ENCODE data around the gene CARD10. TPM values are rescaled to one million over a fixed set of nuclear protein-coding genes. Genes with fewer than 3 reads are reported as not detected.

CARD10 gene
- total RNA-seq, 3 donors from 2014 or later (not counting 1 experiment from before 2014, with no cell fraction given) = 0.09 to 0.16 (median 0.10) TPM

DNA sequence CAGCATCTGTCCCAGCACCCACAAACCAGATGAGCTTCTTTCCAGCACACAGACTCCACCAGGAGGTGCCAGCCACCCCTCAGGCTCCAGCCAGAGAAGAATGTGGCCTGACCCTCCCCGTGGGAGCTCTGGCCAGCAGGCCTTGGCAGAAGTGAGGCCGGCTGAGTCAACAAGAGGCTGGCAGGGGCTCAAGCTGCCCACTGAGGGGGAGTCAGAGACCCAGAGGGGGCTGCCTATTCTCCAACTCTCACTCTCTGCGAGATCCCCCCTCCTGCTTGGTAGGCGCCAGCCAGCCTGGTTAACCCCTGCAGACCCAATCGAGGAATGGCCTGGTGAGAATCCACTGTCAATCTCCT lies 30.5 kb upstream of the CARD10 start:
- no peaks in the 10 kb centered on the region for H3K36me3 ChIP-seq (ENCODE audit: control insufficient read depth, insufficient read depth, low read length)
- Mint-ChIP-seq H3K4me3 (no peak overlapping the region), H3K27ac (no peak overlapping the region), H3K4me1 (peaks cover 0 to 17% of the 10 kb centered on the region in 2 donors), H3K36me3 (no peaks in the 10 kb centered on the region), H3K27me3 (ENCODE audit: low read depth in 2 of 2) (peaks cover 0 to 19% of the 10 kb centered on the region in 2 donors), H3K9me3 (no peaks in the 10 kb centered on the region)
- peaks cover 2% of the 10 kb centered on the region for H3K27me3 ChIP-seq (ENCODE audit: control insufficient read depth, insufficient read depth, low read length)
- DNase-seq (no peak), ATAC-seq (no peak)
- no peak overlapping the region for H3K27ac ChIP-seq (ENCODE audit: low read length)
- TF ChIP-seq, protein P1, sequence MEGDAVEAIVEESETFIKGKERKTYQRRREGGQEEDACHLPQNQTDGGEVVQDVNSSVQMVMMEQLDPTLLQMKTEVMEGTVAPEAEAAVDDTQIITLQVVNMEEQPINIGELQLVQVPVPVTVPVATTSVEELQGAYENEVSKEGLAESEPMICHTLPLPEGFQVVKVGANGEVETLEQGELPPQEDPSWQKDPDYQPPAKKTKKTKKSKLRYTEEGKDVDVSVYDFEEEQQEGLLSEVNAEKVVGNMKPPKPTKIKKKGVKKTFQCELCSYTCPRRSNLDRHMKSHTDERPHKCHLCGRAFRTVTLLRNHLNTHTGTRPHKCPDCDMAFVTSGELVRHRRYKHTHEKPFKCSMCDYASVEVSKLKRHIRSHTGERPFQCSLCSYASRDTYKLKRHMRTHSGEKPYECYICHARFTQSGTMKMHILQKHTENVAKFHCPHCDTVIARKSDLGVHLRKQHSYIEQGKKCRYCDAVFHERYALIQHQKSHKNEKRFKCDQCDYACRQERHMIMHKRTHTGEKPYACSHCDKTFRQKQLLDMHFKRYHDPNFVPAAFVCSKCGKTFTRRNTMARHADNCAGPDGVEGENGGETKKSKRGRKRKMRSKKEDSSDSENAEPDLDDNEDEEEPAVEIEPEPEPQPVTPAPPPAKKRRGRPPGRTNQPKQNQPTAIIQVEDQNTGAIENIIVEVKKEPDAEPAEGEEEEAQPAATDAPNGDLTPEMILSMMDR (IDR thresholded peaks at IDR 0.05) = no peak
- intact Hi-C loops (cut with micrococcal nuclease) = no loop called here
- peaks cover 20% of the 10 kb centered on the region for H3K4me1 ChIP-seq (ENCODE audit: control insufficient read depth, insufficient read depth, low read length)
- no peaks in the 10 kb centered on the region for H3K9me3 ChIP-seq (ENCODE audit: control insufficient read depth, insufficient read depth, low read length)
- 80% methylated on average over 5 of the region's 5 CpGs for WGBS (ENCODE audit: insufficient coverage)
- H3K4me3 ChIP-seq (ENCODE audit: low read length) = no peak overlapping the region

DNA sequence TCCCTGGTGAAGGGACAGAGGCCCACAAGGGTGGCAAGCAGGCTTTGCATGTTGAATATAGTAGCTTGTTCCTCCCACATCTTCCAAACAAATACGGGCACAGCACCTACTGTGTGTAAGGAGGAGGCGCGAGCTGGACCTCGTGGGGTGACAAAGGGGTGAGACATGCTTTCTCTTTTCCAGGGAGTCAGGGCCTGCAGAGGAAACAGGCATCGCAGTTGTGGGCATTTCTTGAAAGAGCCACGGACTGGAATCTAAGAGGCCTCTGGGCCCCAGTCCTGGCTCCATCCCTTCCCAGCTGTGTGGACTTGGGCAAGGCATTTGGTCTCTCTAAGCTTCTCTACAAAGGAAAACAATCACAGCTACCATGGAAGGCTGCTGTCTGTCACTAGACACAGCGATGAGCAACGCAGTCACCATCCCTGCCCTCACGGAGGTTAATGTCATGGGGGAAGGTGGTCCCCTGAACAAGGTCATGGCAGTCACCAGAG lies 28.1 kb upstream of the CARD10 start:
- H3K4me1 Mint-ChIP-seq = peaks cover 0 to 17% of the 10 kb centered on the region in 2 donors
- Histone ChIP-seq H3K27me3 (ENCODE audit: control insufficient read depth, insufficient read depth, low read length) (peaks cover 2% of the 10 kb centered on the region), H3K4me1 (ENCODE audit: control insufficient read depth, insufficient read depth, low read length) (peaks cover 20% of the 10 kb centered on the region), H3K36me3 (ENCODE audit: control insufficient read depth, insufficient read depth, low read length) (no peaks in the 10 kb centered on the region), H3K4me3 (ENCODE audit: low read length) (no peak overlapping the region), H3K27ac (ENCODE audit: low read length) (no peak overlapping the region), H3K9me3 (ENCODE audit: control insufficient read depth, insufficient read depth, low read length) (no peaks in the 10 kb centered on the region)
- no peaks in the 10 kb centered on the region for H3K36me3 Mint-ChIP-seq
- H3K4me3 Mint-ChIP-seq = no peak overlapping the region
- H3K9me3 Mint-ChIP-seq = no peaks in the 10 kb centered on the region
- TF ChIP-seq, protein P1 (IDR thresholded peaks at IDR 0.05) = no peak
- peaks cover 0 to 19% of the 10 kb centered on the region in 2 donors for H3K27me3 Mint-ChIP-seq (ENCODE audit: low read depth in 2 of 2)
- ATAC-seq (no peak), DNase-seq (no peak)
- no peak overlapping the region for H3K27ac Mint-ChIP-seq
- intact Hi-C loops (cut with micrococcal nuclease) = no loop called here
- 88% methylated on average over 9 of the region's 9 CpGs for WGBS (ENCODE audit: insufficient coverage)

DNA sequence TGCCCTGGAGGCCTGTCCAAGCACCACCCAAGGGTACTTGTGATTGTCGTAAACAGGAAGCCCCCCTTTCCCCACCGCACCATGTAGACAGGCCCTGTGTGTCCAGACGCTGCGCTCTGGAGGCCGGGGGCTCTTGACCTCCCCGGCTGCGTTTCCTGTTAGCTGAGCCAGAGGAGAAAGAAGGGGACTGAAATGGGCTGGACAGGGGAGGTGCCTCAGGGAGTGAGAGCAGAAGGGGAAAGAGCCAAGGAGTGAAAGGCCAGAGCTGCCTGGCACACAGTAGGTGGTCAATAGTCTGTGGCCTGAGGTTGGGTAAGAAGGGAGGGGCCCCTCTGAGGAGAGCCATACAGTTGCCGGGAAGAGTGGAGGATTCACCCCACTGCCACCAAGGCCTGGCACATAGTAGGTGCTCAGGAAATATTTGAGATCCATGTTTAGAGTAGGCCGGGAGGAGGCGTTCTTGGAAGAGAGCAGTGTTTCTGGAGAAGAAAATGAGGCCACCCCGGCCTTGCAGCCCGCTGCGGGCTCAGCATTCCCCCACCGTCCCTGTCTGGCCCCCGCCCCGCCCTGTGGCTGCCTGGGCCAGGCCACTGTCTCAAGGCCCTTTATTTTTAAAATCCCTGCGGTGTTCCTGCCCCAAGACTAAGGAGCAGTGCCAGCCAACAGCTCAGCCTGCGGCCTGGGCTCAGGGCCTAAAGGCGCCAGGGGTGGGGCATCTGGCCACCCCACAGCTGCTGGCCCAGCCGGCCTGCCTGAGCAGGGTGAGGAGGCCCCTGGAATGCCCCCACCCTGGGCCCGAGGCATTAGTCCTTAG lies 27.4 kb upstream of the CARD10 start:
- no peak for DNase-seq
- peaks cover 27% of the 10 kb centered on the region for H3K4me1 ChIP-seq (ENCODE audit: control insufficient read depth, insufficient read depth, low read length)
- Mint-ChIP-seq H3K27me3 (ENCODE audit: low read depth in 2 of 2) (peaks cover 0 to 19% of the 10 kb centered on the region in 2 donors), H3K9me3 (no peaks in the 10 kb centered on the region), H3K4me1 (peaks cover 0 to 17% of the 10 kb centered on the region in 2 donors), H3K4me3 (no peak overlapping the region), H3K36me3 (no peaks in the 10 kb centered on the region), H3K27ac (no peak overlapping the region)
- intact Hi-C loops (cut with micrococcal nuclease) = no loop called here
- TF ChIP-seq, protein P1 (IDR thresholded peaks at IDR 0.05) = no peak
- H3K36me3 ChIP-seq (ENCODE audit: control insufficient read depth, insufficient read depth, low read length) = no peaks in the 10 kb centered on the region
- peaks cover 2% of the 10 kb centered on the region for H3K27me3 ChIP-seq (ENCODE audit: control insufficient read depth, insufficient read depth, low read length)
- no peak overlapping the region for H3K27ac ChIP-seq (ENCODE audit: low read length)
- H3K9me3 ChIP-seq (ENCODE audit: control insufficient read depth, insufficient read depth, low read length) = no peaks in the 10 kb centered on the region
- WGBS (ENCODE audit: insufficient coverage) = 77% methylated on average over 21 of the region's 21 CpGs
- H3K4me3 ChIP-seq (ENCODE audit: low read length) = no peak overlapping the region
- ATAC-seq = no peak

Data from natural killer cell (primary cell).